Spinal cord (tissue), 10 donors: ENCODE results near the gene TNP2. TPM values are rescaled to one million over a fixed set of nuclear protein-coding genes. Genes with fewer than 3 reads are reported as not detected.

Experiments used
- DNase-seq, 6 donors: peaks; one replicate each; pipeline versions ENCODE4 v3.0.0 to v3.0.0-alpha.2; 2013 to 2015; ENCODE audit warnings: low spot score in 6 of 6, low read depth in 4 of 6
- H3K27ac ChIP-seq: one replicate; pipeline ENCODE4 v1.5.1; 2013; ENCODE audit warnings: low read depth, low read length, control low read depth
- H3K27me3 ChIP-seq: one replicate; pipeline ENCODE4 v1.6.1; 2013; ENCODE audit warnings: low read length; ENCODE audit not compliant: control insufficient read depth, insufficient read depth
- H3K36me3 ChIP-seq: one replicate; pipeline ENCODE4 v1.6.1; 2013; ENCODE audit warnings: low read length; ENCODE audit not compliant: control insufficient read depth, insufficient read depth
- H3K4me1 ChIP-seq: one replicate; pipeline ENCODE4 v1.6.1; 2013; ENCODE audit warnings: low read length; ENCODE audit not compliant: control insufficient read depth, insufficient read depth
- H3K4me3 ChIP-seq: one replicate; pipeline ENCODE4 v1.5.1; 2013; ENCODE audit warnings: low read depth, low read length, control low read depth
- H3K9me3 ChIP-seq: one replicate; pipeline ENCODE4 v1.6.1; 2013; ENCODE audit warnings: low read length; ENCODE audit not compliant: control insufficient read depth, insufficient read depth
- WGBS: methylation state at CpG from one replicate; pipeline ENCODE4 v1.1.5; 2013; ENCODE audit warnings: missing lambda C conversion rate; ENCODE audit not compliant: insufficient coverage; 5-methylcytosine and 5-hydroxymethylcytosine counted together
- polyA plus RNA-seq, 2 donors: library from polyadenylated mRNA; unstranded; fragments of 120-200 nt; gene quantifications; one replicate each; pipeline ENCODE4 v1.2.1, GENCODE V29; 2013; ENCODE audit not compliant: insufficient read length in 2 of 2
- total RNA-seq, 2 donors: library from RNA; depleted of rRNA in 1 of 2; stranded (reverse); fragments of 120-200 nt in 1 of 2; fragments of >200 nt in 1 of 2; gene quantifications; one replicate each; pipeline versions ENCODE4 v1.2.3 to v1.2.4, GENCODE V29; 2013 to 2014
- donor health status: healthy.

The TNP2 gene
- total and polyA plus RNA-seq, 4 donors, result not detected

DNA sequence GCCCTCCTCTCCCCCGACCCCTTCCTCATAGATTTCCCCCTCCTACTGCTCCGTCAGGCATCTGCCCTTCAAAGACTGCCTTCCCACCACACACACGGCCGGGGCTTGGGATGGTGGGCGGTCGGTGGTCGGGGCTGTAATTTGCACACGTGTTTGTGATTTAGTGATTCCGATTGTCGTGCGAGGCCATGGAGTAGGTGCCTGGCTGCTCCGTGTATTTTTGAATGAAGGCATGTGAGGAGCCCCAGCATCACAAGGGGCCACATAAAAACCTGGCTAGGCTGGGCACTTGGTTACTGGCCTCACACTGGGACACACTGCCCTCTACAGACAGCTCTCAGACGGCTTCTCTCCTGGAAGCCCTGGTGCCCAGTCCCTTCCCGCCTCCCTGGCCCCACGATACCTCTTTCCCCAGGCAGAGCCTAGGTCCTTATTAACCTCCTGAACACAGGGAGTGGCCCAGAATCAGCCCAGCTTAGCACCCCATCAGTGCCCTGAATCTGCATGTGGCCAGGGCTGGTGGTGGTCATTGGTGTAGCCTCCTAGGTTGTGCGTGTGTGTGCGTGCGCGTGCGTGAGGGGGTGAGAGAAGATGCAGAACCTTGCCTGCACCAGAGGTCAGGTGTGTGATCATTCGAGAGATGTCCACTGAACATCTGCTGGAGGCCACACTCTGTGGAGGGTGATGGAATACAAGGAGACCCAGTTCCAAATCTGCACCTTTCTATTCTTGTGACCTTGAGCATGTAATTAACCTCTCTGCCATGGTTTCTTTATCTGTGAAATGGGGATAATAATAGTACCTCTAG is 11.8 kb downstream of the TNP2 start:
- Histone ChIP-seq H3K27ac (peak overlapping the region; percentile 97), H3K9me3 (no peaks in the 10 kb centered on the region), H3K4me3 (peak overlapping the region; percentile 88), H3K27me3 (peaks cover 2% of the 10 kb centered on the region), H3K36me3 (no peaks in the 10 kb centered on the region), H3K4me1 (peaks cover 31% of the 10 kb centered on the region)
- WGBS, result 54% methylated on average over 9 of the region's 21 CpGs
- DNase-seq, result peak in 3 of 6 donors; percentile 51 to 88 (median 87)

DNA sequence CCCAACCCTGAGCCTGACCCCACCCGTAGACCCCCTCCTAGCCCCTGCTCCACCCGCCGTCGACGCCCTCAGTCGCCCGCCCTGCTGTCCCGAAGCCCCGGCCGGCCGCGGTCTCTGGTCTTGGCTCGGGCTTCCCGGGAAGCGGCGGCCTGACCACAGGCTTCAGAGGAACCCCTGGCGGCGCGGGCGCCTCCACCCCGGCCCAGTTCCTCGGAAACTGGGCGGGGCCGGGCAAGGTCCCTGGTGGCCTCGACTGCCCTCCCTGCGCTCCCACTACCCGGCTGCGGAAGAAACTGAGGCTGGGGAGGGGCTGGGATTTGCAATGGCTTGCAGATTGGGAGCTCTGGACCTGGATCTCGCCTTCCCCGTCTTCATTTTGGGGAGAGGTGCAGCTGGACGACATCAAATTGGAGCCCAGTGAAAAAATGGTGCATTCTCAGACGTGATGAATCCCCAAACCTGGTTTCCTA is 12.4 kb downstream of the TNP2 start:
- H3K36me3 ChIP-seq, result peaks cover 5% of the 10 kb centered on the region
- H3K4me3 ChIP-seq, result peak overlapping the region; percentile 88
- DNase-seq, result peak in 2 of 6 donors; percentile 14 to 57
- peaks cover 31% of the 10 kb centered on the region for H3K4me1 ChIP-seq
- no peaks in the 10 kb centered on the region for H3K9me3 ChIP-seq
- peak overlapping the region; percentile 97 for H3K27ac ChIP-seq
- H3K27me3 ChIP-seq, result peaks cover 2% of the 10 kb centered on the region
- WGBS, result 0% methylated on average over 26 of the region's 32 CpGs

DNA sequence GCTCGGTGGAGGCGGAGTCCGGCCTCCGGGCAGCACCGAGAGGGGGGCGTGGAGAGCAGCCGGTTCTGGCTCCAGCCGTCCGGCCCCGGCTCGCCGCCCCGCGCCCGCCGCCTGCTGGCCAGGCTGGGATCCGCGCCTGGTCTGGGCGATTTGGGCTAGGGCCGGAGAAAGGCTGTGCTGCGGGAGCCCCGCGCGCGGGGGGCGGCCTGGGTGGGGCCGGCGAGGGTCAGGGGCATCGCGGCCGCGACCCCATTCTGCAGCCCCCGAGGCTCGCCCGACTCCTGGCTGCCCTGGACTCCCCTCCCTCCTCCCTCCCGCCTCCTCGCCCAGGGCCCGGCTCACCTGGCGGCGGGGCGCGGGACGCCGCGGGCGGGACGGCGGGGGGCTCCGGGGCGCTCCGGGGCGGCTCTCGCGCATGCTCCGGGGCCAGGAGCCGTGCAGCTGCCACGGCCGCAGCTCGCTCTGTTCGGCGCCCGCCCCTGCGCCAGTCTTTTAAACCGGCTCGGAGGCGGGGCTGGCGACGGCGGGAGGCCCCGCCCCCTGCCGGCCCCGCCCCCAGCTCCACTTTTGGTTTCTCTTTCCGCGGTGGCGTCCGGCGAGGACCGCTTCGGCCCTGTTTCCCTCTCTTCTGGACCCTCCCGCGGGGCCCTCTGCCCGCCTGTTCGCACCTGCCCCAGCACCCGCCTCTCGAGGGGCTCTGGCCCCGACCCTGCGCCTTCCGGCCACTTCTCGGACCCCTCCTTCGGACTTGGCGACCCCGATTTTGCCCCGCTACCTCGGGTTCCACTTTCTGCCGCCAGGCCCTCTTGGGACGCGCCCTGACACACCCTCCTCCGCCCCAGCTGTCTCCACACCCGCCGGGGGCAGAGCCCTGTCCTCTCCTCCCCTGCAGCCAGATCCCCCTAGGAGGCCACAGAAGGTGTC is 13.1 kb downstream of the TNP2 start, which contains the start of gene SOCS1:
Gene SOCS1, minus strand, starts transcription at position 468 of the 924 bp plus-strand sequence. CDS start 726 bp downstream, outside the sequence.
- peaks cover 2% of the 10 kb centered on the region for H3K27me3 ChIP-seq
- DNase-seq, result peak in 5 of 6 donors; percentile 70 to 92 (median 78)
- WGBS, result under 1% methylated on average over 100 of the region's 100 CpGs
- peak within 1 kb of the TSS; percentile 88 for H3K4me3 ChIP-seq
- peaks cover 5% of the 10 kb centered on the region for H3K36me3 ChIP-seq
- peak within 1 kb of the TSS; percentile 97 for H3K27ac ChIP-seq
- peaks cover 31% of the 10 kb centered on the region for H3K4me1 ChIP-seq
- no peaks in the 10 kb centered on the region for H3K9me3 ChIP-seq

GRCh38 chr16:11254913-11255736 is 14.0 kb downstream of the TNP2 start:
- peak overlapping the region; percentile 41 for H3K4me3 ChIP-seq
- peaks cover 5% of the 10 kb centered on the region for H3K36me3 ChIP-seq
- H3K4me1 ChIP-seq, result peaks cover 31% of the 10 kb centered on the region
- H3K27ac ChIP-seq, result no peak overlapping the region
- H3K9me3 ChIP-seq, result no peaks in the 10 kb centered on the region
- WGBS, result under 1% methylated on average over 105 of the region's 105 CpGs
- peaks cover 2% of the 10 kb centered on the region for H3K27me3 ChIP-seq
- DNase-seq, result peak in 3 of 6 donors; percentile 13 to 74 (median 68)

GRCh38 chr16:11253995-11254912 is 14.9 kb downstream of the TNP2 start:
- Histone ChIP-seq H3K27me3 (peaks cover 2% of the 10 kb centered on the region), H3K9me3 (no peaks in the 10 kb centered on the region), H3K27ac (no peak overlapping the region), H3K36me3 (peaks cover 6% of the 10 kb centered on the region), H3K4me3 (peak overlapping the region; percentile 14), H3K4me1 (peaks cover 31% of the 10 kb centered on the region)
- 16% methylated on average over 11 of the region's 29 CpGs for WGBS
- DNase-seq, result no peak

DNA sequence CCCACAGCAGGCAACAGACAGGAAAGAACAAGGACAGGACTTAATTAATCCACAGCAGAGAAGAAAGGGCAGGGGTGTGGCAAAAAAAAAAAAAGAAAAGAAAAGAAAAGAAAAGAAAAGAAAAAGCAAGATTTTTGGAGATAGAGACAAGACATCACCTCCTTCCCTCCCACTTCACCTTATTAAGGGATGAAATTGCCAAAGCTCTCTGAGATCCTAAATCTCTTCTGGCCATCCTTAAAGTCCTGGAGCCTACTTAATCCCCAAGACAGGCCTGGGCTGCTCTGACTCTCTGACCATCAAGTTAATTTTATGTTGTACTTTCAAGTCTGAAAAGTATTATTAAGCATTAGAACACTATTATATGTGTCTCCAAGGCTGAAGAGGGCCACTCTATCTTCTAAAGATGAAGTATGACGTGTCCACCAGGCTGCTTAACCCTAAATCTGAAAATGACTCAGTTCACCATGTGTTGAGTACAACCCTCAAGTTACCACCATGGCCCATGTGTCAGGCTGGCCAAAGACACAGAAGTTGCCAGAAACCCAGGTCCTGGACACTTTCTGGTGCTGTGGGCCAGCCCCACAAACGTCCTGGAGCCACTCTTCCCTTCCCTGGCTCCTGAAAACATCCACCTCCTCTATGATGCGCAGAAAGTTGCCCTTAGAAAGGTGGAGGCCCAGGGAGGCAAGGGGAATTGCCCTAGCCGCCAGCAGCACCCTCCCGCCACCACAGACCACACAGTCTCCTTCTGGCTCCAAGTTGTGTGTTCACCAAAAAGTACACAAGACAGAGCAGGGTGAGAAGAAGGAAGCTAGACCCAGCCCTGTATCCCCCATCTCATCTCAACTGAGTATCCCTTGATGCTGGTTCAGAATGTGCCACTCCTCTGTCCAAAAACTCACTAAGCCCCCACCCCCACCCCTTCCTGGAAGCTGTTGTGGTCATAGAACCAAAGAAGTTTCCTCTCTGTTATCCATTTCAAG is 15.8 kb downstream of the TNP2 start:
- peaks cover 8% of the 10 kb centered on the region for H3K36me3 ChIP-seq
- peaks cover 31% of the 10 kb centered on the region for H3K4me1 ChIP-seq
- no peak for DNase-seq
- H3K27me3 ChIP-seq, result peaks cover 2% of the 10 kb centered on the region
- WGBS, result 79% methylated on average over 4 of the region's 5 CpGs
- H3K4me3 ChIP-seq, result no peak overlapping the region
- no peak overlapping the region for H3K27ac ChIP-seq
- no peaks in the 10 kb centered on the region for H3K9me3 ChIP-seq

GRCh38 chr16:11252482-11252931 is 16.6 kb downstream of the TNP2 start:
- H3K4me1 ChIP-seq, result peaks cover 30% of the 10 kb centered on the region
- WGBS, result 93% methylated on average over 4 of the region's 8 CpGs
- H3K4me3 ChIP-seq, result no peak overlapping the region
- peaks cover 2% of the 10 kb centered on the region for H3K27me3 ChIP-seq
- peaks cover 8% of the 10 kb centered on the region for H3K36me3 ChIP-seq
- no peak overlapping the region for H3K27ac ChIP-seq
- DNase-seq, result no peak
- no peaks in the 10 kb centered on the region for H3K9me3 ChIP-seq
